Adrenal gland (tissue), 5 donors: ENCODE results near the gene STEAP2.

ENCODE experiments used
- CTCF ChIP-seq, 6 experiments: fragments of 450-650 bp in 4 of 6; fragments of 200-600 bp in 2 of 6; sonication (generic) in 1 of 6; IDR thresholded peaks; 1 replicate in 5 of 6; 2 replicates in 1 of 6; pipeline versions ENCODE4 v1.5.1 to v1.8.0; 2016 to 2021; ENCODE audit warnings: antibody characterized with exemption in 6 of 6, mild to moderate bottlenecking in 2 of 6, moderate library complexity in 1 of 6
- POLR2A ChIP-seq, 2 donors: fragments of 450-650 bp; IDR thresholded peaks; one replicate each; pipeline ENCODE4 v1.6.1; 2017; ENCODE audit warnings: antibody characterized with exemption in 2 of 2, mild to moderate bottlenecking in 2 of 2, moderate library complexity in 1 of 2
- donor health status: DM: no; HTN: no; CAD: no.

GRCh38 chr7:90227259-90227658, 15.7 kb downstream of the STEAP2 start:
- TF ChIP-seq POLR2A (IDR thresholded peaks at IDR 0.05) = no peak
- no peak for TF ChIP-seq CTCF (IDR thresholded peaks at IDR 0.05)
